GM18858 (cell line): ENCODE results near the gene SLTM.
"Not testable (repeated sequence)": the region's sequence is repeated elsewhere in the genome, so short reads cannot be mapped to it uniquely, and the experiment has no call there.

ENCODE experiments used
- ATAC-seq: cut with Tn5 transposase; IDR thresholded peaks from one replicate; pipeline ENCODE4 v1.9.1; 2021; ENCODE audit not compliant: unreplicated experiment

Gene SLTM

GRCh38 chr15:58929891-58930416, 3.5 kb downstream of the SLTM start:
- ATAC-seq: no peak

DNA sequence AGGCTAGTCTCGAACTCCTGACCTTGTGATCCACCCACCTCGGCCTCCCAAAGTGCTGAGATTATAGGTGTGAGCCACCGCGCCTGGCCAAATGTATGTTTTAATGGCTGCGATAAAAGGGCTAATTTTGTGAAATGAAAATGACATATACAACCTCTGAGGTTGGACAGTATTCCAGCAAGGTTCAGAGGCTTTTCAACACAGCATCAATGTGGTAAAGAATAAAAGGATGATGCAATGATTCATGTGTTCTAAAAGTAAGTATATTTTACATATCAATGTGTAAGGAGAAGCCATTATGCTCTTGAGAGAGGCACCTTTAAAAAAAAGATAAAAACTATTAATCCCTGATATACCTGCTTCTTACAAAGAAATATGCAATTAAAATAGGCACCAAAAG, 6.7 kb downstream of the SLTM start:
- ATAC-seq: no peak

DNA sequence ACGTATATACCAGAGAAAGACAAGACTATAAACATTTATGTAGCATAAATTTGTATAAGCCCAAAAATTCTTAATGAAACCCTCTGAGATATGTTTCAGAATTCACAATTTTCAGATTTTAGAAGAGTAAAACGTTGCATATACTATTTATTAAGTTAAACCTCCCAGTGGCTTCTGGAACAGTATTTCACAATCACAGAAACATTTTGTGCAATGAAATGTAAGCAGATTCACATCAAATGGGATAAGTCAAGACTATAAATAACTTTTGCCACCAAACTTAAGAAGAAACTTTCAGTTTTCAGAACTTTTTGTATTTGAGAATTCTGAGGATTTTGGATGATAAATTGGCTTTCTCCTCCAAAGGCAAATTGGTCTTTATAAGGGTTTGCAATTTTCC, 9.2 kb downstream of the SLTM start:
- ATAC-seq: no peak

DNA sequence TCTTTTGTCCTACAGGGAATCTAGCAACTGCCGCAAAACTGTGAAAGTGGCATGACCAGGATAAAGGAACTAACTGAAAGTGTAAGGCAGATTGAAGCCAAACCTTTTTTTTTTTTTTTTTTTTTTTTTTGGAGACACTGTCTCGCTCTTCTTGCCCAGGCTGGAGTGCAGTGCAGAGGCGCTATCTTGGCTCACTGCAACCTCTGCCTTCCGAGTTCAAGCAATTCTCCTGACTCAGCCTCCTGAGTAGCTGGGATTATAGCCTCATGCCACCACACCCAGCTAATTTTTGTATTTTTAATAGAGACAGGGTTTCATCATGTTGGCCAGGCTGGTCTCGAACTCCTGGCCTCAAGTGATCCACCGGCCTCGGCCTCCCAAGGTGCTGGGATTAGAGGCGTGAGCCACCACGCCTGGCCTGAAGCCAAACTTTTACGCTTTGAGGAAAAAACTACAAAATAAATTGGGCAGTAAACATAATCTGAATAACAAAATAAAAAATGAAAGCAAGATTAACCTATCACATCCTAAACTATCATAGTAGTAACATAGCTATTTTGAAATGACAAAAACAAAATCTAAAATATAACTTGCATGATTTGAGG, 9.7 kb downstream of the SLTM start:
- ATAC-seq: no peak

GRCh38 chr15:58923284-58923683, 10.2 kb downstream of the SLTM start:
- no peak for ATAC-seq

DNA sequence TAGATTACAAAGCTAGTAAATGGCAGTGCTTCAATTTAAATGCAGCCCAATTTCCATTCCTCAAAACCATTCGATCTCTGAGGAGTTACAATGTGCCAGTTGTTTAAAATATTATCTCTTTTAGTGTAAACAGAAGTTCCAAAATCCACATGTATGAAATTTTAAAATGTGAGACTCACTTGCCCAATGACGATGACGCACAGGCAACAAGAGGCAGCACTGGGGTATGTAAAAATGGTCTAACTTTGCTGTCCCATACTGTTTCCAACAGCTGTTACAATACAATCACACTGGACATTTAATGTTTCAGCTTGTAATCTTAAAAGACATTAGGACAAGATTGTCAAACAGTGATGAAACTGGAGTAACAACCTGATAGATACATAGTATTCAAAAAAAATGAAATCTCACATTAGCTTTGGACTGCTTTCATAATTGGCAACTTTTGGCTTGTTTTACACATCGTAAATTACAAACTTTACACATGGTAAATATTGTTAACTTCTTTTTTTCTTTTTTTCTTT, 12.2 kb downstream of the SLTM start:
- no peak for ATAC-seq

DNA sequence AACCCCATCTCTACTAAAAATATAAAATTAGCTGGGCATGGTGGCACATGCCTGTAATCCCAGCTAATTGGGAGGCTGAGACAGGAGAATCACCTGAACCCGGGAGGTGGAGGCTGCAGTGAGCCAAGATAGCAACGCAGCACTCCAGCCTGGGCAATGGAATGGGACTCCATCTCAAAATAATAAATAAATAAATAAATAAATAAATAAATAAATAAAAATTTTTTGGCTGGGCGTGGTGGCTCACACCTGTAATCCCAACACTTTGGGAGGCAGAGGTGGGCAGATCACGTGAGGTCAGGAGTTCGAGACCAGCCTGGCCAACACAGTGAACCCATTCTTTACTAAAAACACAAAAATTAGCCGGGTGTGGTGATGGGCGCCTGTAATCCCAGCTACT, 13.0 kb downstream of the SLTM start:
- not testable (repeated sequence) for ATAC-seq

DNA sequence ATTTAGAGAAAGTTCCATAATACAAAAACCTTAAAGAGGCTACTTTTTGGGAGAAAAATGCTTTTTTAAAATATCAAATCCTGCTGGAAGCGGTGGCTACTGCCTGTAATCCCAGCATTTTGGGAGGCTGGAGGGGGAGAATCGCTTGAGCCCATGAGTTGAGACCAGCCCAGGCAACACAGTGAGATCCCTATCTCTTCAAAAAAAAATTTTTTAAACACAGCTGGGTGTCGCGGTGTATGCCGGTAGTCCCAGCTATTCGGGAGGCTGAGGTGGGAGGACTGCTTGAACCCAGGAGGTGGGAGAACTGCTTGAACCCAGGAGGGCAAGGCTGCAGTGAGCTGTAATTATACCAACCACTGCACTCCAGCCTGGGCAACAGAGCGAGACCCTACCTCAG, 14.2 kb downstream of the SLTM start:
- ATAC-seq: no peak

GRCh38 chr15:58918239-58918638, 15.2 kb downstream of the SLTM start:
- ATAC-seq: no peak

- not testable (repeated sequence) for ATAC-seq
These were observed 15.8 kb downstream of the SLTM start for GRCh38 chr15:58917613-58918129.

DNA sequence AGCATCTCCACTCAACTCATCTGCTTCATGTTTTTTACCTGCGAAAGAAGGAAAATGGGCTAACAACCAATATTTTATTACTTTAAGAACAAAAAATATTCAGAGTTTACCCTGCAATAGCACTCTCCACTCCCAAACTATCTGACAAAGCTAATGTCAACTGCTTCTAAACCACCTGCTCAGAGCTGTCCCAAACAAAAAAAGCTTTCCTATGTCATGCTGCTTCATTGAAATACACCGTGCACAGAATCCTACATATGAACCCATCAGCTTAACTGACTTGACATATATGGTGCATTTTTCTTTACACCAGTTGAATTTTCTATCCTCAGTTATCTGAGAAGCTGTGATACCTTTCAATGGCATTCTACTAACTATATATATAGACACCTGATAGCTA, 16.5 kb downstream of the SLTM start:
- ATAC-seq: no peak

GRCh38 chr15:58910456-58910855, 23.0 kb downstream of the SLTM start:
- ATAC-seq: no peak

DNA sequence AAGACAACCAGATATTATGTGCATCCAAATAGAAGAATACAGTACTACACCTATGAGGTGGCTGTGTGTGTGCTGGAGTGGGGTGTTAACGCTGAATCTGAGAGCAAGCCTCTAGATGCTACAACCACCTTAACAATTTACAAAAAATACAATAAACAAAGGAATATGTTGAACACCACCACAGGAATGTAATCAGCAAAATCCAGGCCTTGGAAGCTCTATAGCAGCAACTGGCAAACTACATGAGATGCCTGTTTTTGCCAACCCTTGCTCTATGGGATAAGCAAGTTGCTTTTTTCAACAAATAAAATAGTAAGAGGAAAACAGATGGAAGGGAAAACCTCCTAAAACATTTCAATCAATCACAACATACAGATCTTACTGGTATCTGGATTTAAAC, 23.9 kb downstream of the SLTM start:
- no peak for ATAC-seq

DNA sequence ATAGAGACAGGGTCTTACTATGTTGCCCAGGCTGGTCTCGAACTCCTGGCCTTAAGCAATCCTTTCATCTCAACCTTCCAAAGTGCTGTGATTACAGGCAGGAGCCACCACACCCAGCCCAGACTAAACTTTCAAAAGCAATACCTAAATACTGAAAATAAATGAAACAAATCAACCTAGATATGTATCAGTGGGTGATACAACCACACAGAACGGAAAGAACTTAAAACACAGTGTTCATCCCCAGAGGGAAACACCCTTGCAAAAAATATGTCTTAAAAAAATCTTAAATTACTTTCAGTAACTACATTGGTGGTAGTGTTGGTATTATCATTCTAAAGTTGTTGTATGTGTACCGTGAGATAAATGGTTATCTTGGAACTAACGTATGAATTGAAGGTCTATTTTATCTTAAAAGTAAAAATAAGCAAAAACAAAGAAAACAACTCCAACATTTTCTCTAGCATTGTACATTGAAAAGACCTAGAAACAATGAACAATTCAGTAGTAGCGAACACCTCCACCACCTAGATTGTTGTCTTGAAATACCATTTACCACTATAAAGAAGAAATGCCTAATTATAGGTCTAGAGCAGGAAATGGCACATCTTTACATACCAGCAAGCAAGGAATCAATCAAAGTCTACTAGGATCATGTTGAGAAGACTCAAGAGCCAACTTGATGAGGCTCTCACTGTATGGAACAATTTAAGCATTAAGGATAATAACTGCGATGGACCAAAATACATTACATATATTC, 24.7 kb downstream of the SLTM start:
- no peak for ATAC-seq

DNA sequence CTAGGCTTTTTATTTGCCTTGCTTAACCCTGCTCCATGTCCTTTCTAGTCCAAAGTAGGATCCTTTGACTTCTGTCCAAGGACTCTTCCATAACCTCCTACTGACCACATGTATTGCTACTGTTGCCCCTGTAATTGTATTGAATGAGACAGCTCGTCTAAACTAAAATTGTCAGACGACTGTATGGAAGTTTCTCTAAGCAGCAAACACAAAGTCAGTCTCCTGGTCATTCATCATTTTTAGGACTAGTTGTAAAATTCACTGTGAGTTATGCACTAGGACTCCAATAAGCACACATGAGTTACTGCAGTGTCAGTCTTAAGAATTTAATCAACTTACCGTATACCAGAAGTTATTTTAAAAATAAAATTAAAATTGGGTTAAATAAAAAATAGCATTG, 32.8 kb downstream of the SLTM start:
- no peak for ATAC-seq

GRCh38 chr15:58898150-58898680, 35.3 kb downstream of the SLTM start:
- ATAC-seq: no peak

- no peak for ATAC-seq
These were observed 44.1 kb downstream of the SLTM start for GRCh38 chr15:58889363-58889762.

- no peak for ATAC-seq
These were observed 46.6 kb downstream of the SLTM start for GRCh38 chr15:58886921-58887320.

DNA sequence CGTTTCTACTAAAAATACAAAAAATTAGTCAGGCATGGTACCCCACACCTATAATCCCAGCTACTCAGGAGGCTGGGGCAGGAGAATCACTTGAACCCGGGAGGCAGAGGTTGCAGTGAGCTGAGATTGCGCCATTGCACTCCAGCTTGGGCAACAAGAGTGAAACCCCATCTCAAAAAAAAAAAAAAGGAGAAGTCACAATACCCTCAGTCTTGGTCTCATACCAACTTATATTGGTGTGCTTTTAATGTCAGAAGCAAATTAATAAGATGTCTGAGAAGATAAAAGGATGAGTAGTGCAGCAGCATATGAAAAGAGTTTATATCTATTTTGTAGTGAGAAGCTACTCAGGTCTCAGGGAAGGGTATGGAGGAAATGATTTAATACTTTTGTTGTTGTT, 49.6 kb downstream of the SLTM start:
- ATAC-seq: not testable (repeated sequence)

GRCh38 chr15:58882243-58882642, 51.2 kb downstream of the SLTM start:
- no peak for ATAC-seq

GRCh38 chr15:58880320-58880719, 53.2 kb downstream of the SLTM start:
- ATAC-seq: no peak
